ENCODE measurements around the gene SHCBP1L. TPM values are rescaled to one million over a fixed set of nuclear protein-coding genes. Genes with fewer than 3 reads are reported as not detected.

Gene SHCBP1L
- total RNA-seq, 1 experiment from 2014 or later = not detected

GRCh38 chr1:182885591-182885990 lies 67.4 kb downstream of the SHCBP1L start:
- no peaks in the 10 kb centered on the region for H3K9me3 ChIP-seq (ENCODE audit: low read depth, low read length, poor library complexity, severe bottlenecking)
- TF ChIP-seq CTCF (conservative IDR thresholded peaks at IDR 0.05; ENCODE audit: low read depth, low read length) = no peak
- H3K27ac ChIP-seq (ENCODE audit: low read depth, low read length, poor library complexity, severe bottlenecking) = no peak overlapping the region
- ChIA-PET POLR2A (ENCODE audit: low non-redundant PET) (no interaction called here), CTCF (no interaction called here)
- no peak overlapping the region for H3K4me3 ChIP-seq (ENCODE audit: low read depth, low read length, poor library complexity, severe bottlenecking)
- H3K27me3 ChIP-seq (replicated peaks; ENCODE audit: insufficient read depth, low read depth, low read length, poor library complexity) = no peaks in the 10 kb centered on the region
- no peaks in the 10 kb centered on the region for H3K4me1 ChIP-seq (ENCODE audit: insufficient read depth, low read length, poor library complexity, severe bottlenecking)
- no TSS peak for BruUV-seq (replicated peaks)
- H3K36me3 ChIP-seq (ENCODE audit: insufficient read depth, low read length, poor library complexity, severe bottlenecking) = peaks cover 83% of the 10 kb centered on the region
- no peak for DNase-seq (ENCODE audit: low spot score)
- intact Hi-C loops (cut with micrococcal nuclease; ENCODE audit: unreplicated experiment) = no loop called here

GRCh38 chr1:182884872-182885271 lies 68.1 kb downstream of the SHCBP1L start:
- intact Hi-C loops (cut with micrococcal nuclease; ENCODE audit: unreplicated experiment) = loop anchor here (5.0 kb wide), 1 partner anchor 38 kb away; no protein-coding TSS in a partner anchor
- CTCF ChIA-PET = no interaction called here
- H3K27ac ChIP-seq (ENCODE audit: low read depth, low read length, poor library complexity, severe bottlenecking) = no peak overlapping the region
- H3K27me3 ChIP-seq (replicated peaks; ENCODE audit: insufficient read depth, low read depth, low read length, poor library complexity) = no peaks in the 10 kb centered on the region
- no peaks in the 10 kb centered on the region for H3K4me1 ChIP-seq (ENCODE audit: insufficient read depth, low read length, poor library complexity, severe bottlenecking)
- H3K4me3 ChIP-seq (ENCODE audit: low read depth, low read length, poor library complexity, severe bottlenecking) = no peak overlapping the region
- POLR2A ChIA-PET (ENCODE audit: low non-redundant PET) = no interaction called here
- DNase-seq (ENCODE audit: low spot score) = no peak
- TF ChIP-seq CTCF (conservative IDR thresholded peaks at IDR 0.05; ENCODE audit: low read depth, low read length) (no peak), EZH2 (IDR thresholded peaks at IDR 0.05; ENCODE audit: borderline replicate concordance, low read depth, low read length, poor library complexity, severe bottlenecking) (no peak)
- H3K36me3 ChIP-seq (ENCODE audit: insufficient read depth, low read length, poor library complexity, severe bottlenecking) = peaks cover 90% of the 10 kb centered on the region
- no TSS peak for BruUV-seq (replicated peaks)
- no peaks in the 10 kb centered on the region for H3K9me3 ChIP-seq (ENCODE audit: low read depth, low read length, poor library complexity, severe bottlenecking)

- Histone ChIP-seq H3K27me3 (replicated peaks; ENCODE audit: insufficient read depth, low read depth, low read length, poor library complexity) (no peaks in the 10 kb centered on the region), H3K4me3 (ENCODE audit: low read depth, low read length, poor library complexity, severe bottlenecking) (no peak overlapping the region), H3K27ac (ENCODE audit: low read depth, low read length, poor library complexity, severe bottlenecking) (no peak overlapping the region), H3K36me3 (ENCODE audit: insufficient read depth, low read length, poor library complexity, severe bottlenecking) (peaks cover 100% of the 10 kb centered on the region), H3K9me3 (ENCODE audit: low read depth, low read length, poor library complexity, severe bottlenecking) (no peaks in the 10 kb centered on the region), H3K4me1 (ENCODE audit: insufficient read depth, low read length, poor library complexity, severe bottlenecking) (no peaks in the 10 kb centered on the region)
- no TSS peak for BruUV-seq (replicated peaks)
- CTCF ChIA-PET = no interaction called here
- no peak for TF ChIP-seq CTCF (conservative IDR thresholded peaks at IDR 0.05; ENCODE audit: low read depth, low read length)
- no peak for TF ChIP-seq EZH2 (IDR thresholded peaks at IDR 0.05; ENCODE audit: borderline replicate concordance, low read depth, low read length, poor library complexity, severe bottlenecking)
- POLR2A ChIA-PET (ENCODE audit: low non-redundant PET) = no interaction called here
- no peak for DNase-seq (ENCODE audit: low spot score)
- intact Hi-C loops (cut with micrococcal nuclease; ENCODE audit: unreplicated experiment) = loop anchor here (2.0 kb wide), 1 partner anchor 17 kb away; no protein-coding TSS in a partner anchor
These were observed 75.1 kb downstream of the SHCBP1L start for GRCh38 chr1:182877842-182878241.

All from A673 (cell line).